ENCODE data around the gene GRIN2C. TPM values are rescaled to one million over a fixed set of nuclear protein-coding genes. Genes with fewer than 3 reads are reported as not detected.

GRIN2C gene
- total and polyA plus RNA-seq, 2 donors (not counting 3 experiments of a cell fraction or from before 2014, with no cell fraction given), result 0.04 to 0.60 TPM

- H3K4me1 ChIP-seq (ENCODE audit: control insufficient read depth, extremely low read depth, insufficient read depth, low read length), result no peaks in the 10 kb centered on the region
- H3K79me2 ChIP-seq (ENCODE audit: control insufficient read depth, insufficient read depth, low read length), result no peaks in the 10 kb centered on the region
- H3K4me3 ChIP-seq (replicated peaks in 1 of 3; ENCODE audit: insufficient read depth in 1 of 3, low read depth in 1 of 3, low read length in 3 of 3), result no peak overlapping the region
- no peaks in the 10 kb centered on the region for H3K36me3 ChIP-seq (ENCODE audit: control insufficient read depth in 2 of 2, extremely low read depth in 1 of 2, insufficient read depth in 2 of 2, low read length in 2 of 2)
- H3K4me2 ChIP-seq (ENCODE audit: insufficient read depth, low read length), result no peak overlapping the region
- H4K20me1 ChIP-seq (replicated peaks; ENCODE audit: control insufficient read depth, extremely low read depth, insufficient read depth, low read length), result no peaks in the 10 kb centered on the region
- DNase-seq (ENCODE audit: low read depth, low spot score) (no peak), FAIRE-seq (no peak)
- H3K27ac ChIP-seq (ENCODE audit: insufficient read depth, low read depth, low read length), result no peak overlapping the region
- intact Hi-C loops (cut with micrococcal nuclease), result no loop called here
- H2AFZ ChIP-seq (ENCODE audit: low read depth, low read length), result no peak overlapping the region
- H3K27me3 ChIP-seq (ENCODE audit: control insufficient read depth in 2 of 2, insufficient read depth in 2 of 2, low read length in 2 of 2), result no peaks in the 10 kb centered on the region
- ChIA-PET CTCF (interaction anchor here (2.5 kb wide), 1 partner anchor 11 kb away, joined by 15 read pairs; no protein-coding TSS in a partner anchor), POLR2A (no interaction called here)
- no TSS peak for BruUV-seq (replicated peaks)
- no peaks in the 10 kb centered on the region for H3K9me3 ChIP-seq (replicated peaks; ENCODE audit: control insufficient read depth, insufficient read depth, low read length)
- H3K9ac ChIP-seq (replicated peaks; ENCODE audit: extremely low read depth, insufficient read depth, low read length), result no peak overlapping the region
- no peak for TF ChIP-seq EZH2 (IDR thresholded peaks at IDR 0.05; ENCODE audit: borderline replicate concordance, low read depth, low read length, severe bottlenecking)
- TF ChIP-seq POLR2AphosphoS5 (IDR thresholded peaks at IDR 0.05; ENCODE audit: insufficient read depth, low read depth, low read length), result no peak
- dilution Hi-C loops (cut with MboI; ENCODE audit: extremely low pct_ligation_motif_present, low sequenced_read_pairs), result no loop called here
- no peaks in the 10 kb centered on the region for H3K9me1 ChIP-seq (replicated peaks; ENCODE audit: control insufficient read depth, extremely low read depth, insufficient read depth, low read length)
These were observed 27.3 kb downstream of the GRIN2C start for GRCh38 chr17:74832421-74832820.

GRCh38 chr17:74831444-74832146, 28.1 kb downstream of the GRIN2C start:
- Histone ChIP-seq H4K20me1 (replicated peaks; ENCODE audit: control insufficient read depth, extremely low read depth, insufficient read depth, low read length) (no peaks in the 10 kb centered on the region), H2AFZ (ENCODE audit: low read depth, low read length) (no peak overlapping the region), H3K9me3 (replicated peaks; ENCODE audit: control insufficient read depth, insufficient read depth, low read length) (no peaks in the 10 kb centered on the region), H3K9me1 (replicated peaks; ENCODE audit: control insufficient read depth, extremely low read depth, insufficient read depth, low read length) (no peaks in the 10 kb centered on the region), H3K4me1 (ENCODE audit: control insufficient read depth, extremely low read depth, insufficient read depth, low read length) (no peaks in the 10 kb centered on the region), H3K27me3 (ENCODE audit: control insufficient read depth in 2 of 2, insufficient read depth in 2 of 2, low read length in 2 of 2) (no peaks in the 10 kb centered on the region), H3K4me3 (replicated peaks in 1 of 3; ENCODE audit: insufficient read depth in 1 of 3, low read depth in 1 of 3, low read length in 3 of 3) (no peak overlapping the region), H3K36me3 (ENCODE audit: control insufficient read depth in 2 of 2, extremely low read depth in 1 of 2, insufficient read depth in 2 of 2, low read length in 2 of 2) (no peaks in the 10 kb centered on the region), H3K4me2 (ENCODE audit: insufficient read depth, low read length) (no peak overlapping the region), H3K27ac (ENCODE audit: insufficient read depth, low read depth, low read length) (no peak overlapping the region), H3K9ac (replicated peaks; ENCODE audit: extremely low read depth, insufficient read depth, low read length) (no peak overlapping the region), H3K79me2 (ENCODE audit: control insufficient read depth, insufficient read depth, low read length) (no peaks in the 10 kb centered on the region)
- CTCF ChIA-PET, result no interaction called here
- DNase-seq (ENCODE audit: low read depth, low spot score) (no peak), FAIRE-seq (no peak)
- POLR2A ChIA-PET, result no interaction called here
- BruUV-seq (replicated peaks), result no TSS peak
- dilution Hi-C loops (cut with MboI; ENCODE audit: extremely low pct_ligation_motif_present, low sequenced_read_pairs), result no loop called here
- intact Hi-C loops (cut with micrococcal nuclease), result no loop called here
- no peak for TF ChIP-seq CTCF (IDR thresholded peaks at IDR 0.05; ENCODE audit: extremely low read depth in 1 of 2, insufficient read depth in 1 of 2, low read depth in 1 of 2, low read length in 2 of 2)
- TF ChIP-seq EZH2 (IDR thresholded peaks at IDR 0.05; ENCODE audit: borderline replicate concordance, low read depth, low read length, severe bottlenecking), result no peak
- TF ChIP-seq JUN (IDR thresholded peaks at IDR 0.05; ENCODE audit: borderline replicate concordance, insufficient read depth, insufficient read length, low read depth), result no peak
- no peak for TF ChIP-seq POLR2AphosphoS5 (IDR thresholded peaks at IDR 0.05; ENCODE audit: insufficient read depth, low read depth, low read length)
- no peak for TF ChIP-seq GATA2 (IDR thresholded peaks at IDR 0.05; ENCODE audit: insufficient read depth, insufficient read length, low read depth, low read length)
- TF ChIP-seq MYC (IDR thresholded peaks at IDR 0.05; ENCODE audit: low read depth, low read length), result no peak
- TF ChIP-seq POLR2A (IDR thresholded peaks at IDR 0.05; ENCODE audit: low read depth, low read length), result no peak
- TF ChIP-seq MAX (IDR thresholded peaks at IDR 0.05; ENCODE audit: insufficient read depth, insufficient read length), result no peak
- no peak for TF ChIP-seq FOS (IDR thresholded peaks at IDR 0.05; ENCODE audit: borderline replicate concordance, insufficient read depth, low read length)
